Lung (tissue), 12 donors: ENCODE measurements around the gene EFCC1. TPM values are rescaled to one million over a fixed set of nuclear protein-coding genes. Genes with fewer than 3 reads are reported as not detected.
A peak's percentile ranks its signal among the peaks of the same experiment; 100 is the strongest.

Experiments used
- ATAC-seq: fragments of 200-7000 bp; cut with Tn5 transposase; one replicate; pipeline ENCODE4 v1.9.1; 2020; ENCODE audit warnings: moderate number of reproducible peaks; ENCODE audit not compliant: insufficient read depth, low FRiP score
- DNase-seq, 3 donors: peaks; one replicate each; pipeline ENCODE4 v3.0.0-alpha.2; 2013 to 2017
- H3K27ac ChIP-seq, 2 donors: one replicate each; pipeline ENCODE4 v1.5.1; 2013; ENCODE audit warnings: mild to moderate bottlenecking in 2 of 2, moderate library complexity in 2 of 2, control low read depth in 1 of 2, inconsistent platforms in 1 of 2, low read depth in 1 of 2, low read length in 1 of 2
- H3K27me3 ChIP-seq, 3 donors: one replicate each; pipeline ENCODE4 v1.5.1; 2013; ENCODE audit warnings: low read length in 2 of 3; ENCODE audit not compliant: control insufficient read depth in 3 of 3, insufficient read depth in 3 of 3
- H3K36me3 ChIP-seq, 4 donors: one replicate each; pipeline ENCODE4 v1.5.1; 2013; ENCODE audit warnings: low read length in 4 of 4, mild to moderate bottlenecking in 1 of 4, moderate library complexity in 1 of 4; ENCODE audit not compliant: control insufficient read depth in 4 of 4, insufficient read depth in 4 of 4
- H3K4me1 ChIP-seq, 5 donors: one replicate each; pipeline ENCODE4 v1.5.1; 2013; ENCODE audit warnings: low read length in 5 of 5, mild to moderate bottlenecking in 2 of 5, moderate library complexity in 1 of 5; ENCODE audit not compliant: control insufficient read depth in 5 of 5, insufficient read depth in 5 of 5
- H3K4me3 ChIP-seq: one replicate; pipeline ENCODE4 v1.5.1; 2013; ENCODE audit warnings: mild to moderate bottlenecking, control low read depth, moderate library complexity
- H3K9ac ChIP-seq, 2 donors: one replicate each; pipeline ENCODE4 v1.5.1; 2013; ENCODE audit warnings: low read length in 2 of 2, control low read depth in 1 of 2; ENCODE audit not compliant: insufficient read depth in 1 of 2
- H3K9me3 ChIP-seq, 4 donors: one replicate each; pipeline ENCODE4 v1.5.1; 2013; ENCODE audit warnings: low read length in 3 of 4, mild to moderate bottlenecking in 1 of 4, moderate library complexity in 1 of 4; ENCODE audit not compliant: control insufficient read depth in 4 of 4, insufficient read depth in 3 of 4
- WGBS, 2 donors: extraction: QIAGEN DNeasy Blood & Tissue Kit; methylation state at CpG; one replicate each; pipeline ENCODE4 v1.1.7; 2013; 5-methylcytosine and 5-hydroxymethylcytosine counted together
- polyA plus RNA-seq, 2 donors: library from polyadenylated mRNA; stranded (reverse); fragments of 200-250 nt; gene quantifications; one replicate each; pipeline ENCODE4 v1.2.1, GENCODE V29; 2013
- total RNA-seq, 2 donors: library from RNA; depleted of rRNA in 1 of 2; stranded (reverse); fragments of >200 nt in 1 of 2; gene quantifications; one replicate each; pipeline ENCODE4 v1.2.1, GENCODE V29; 2014 to 2021
- TF ChIP-seq, protein P1 (sequence below): IDR thresholded peaks from 2 replicates; pipeline ENCODE4 v1.5.1; 2012; ENCODE audit warnings: mild to moderate bottlenecking; ENCODE audit errors: control extremely low read depth, extremely low read depth
- donor health status: control.
- donor health status: control.
- donor health status: Bipolar disorder and iron deficiency.
- donor health status: healthy.
- donor health status: DM: yes; HTN: yes; CAD: no.

Gene EFCC1
- total and polyA plus RNA-seq, 4 donors, result 3.2 to 10.0 (median 6.3) TPM

DNA sequence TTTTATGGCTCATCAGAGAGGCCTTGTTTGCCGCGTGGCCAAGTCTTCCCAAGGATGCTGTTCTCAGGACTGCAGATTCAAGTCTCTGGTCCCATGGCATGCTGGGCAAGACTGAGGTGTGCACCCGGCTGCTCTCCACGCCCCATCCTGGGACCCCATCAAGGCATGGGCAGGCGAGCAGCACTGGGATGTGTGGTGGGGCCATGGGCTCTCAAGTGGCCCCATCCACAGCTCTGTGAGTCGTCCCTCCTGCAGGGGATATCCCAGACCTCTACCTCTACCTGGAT is 46.4 kb downstream of the EFCC1 start:
- ATAC-seq, result no peak
- Histone ChIP-seq H3K27me3 (peaks cover 0 to 4% (median 0%) of the 10 kb centered on the region in 3 donors), H3K27ac (no peak overlapping the region), H3K4me1 (peaks cover 0 to 13% (median 12%) of the 10 kb centered on the region in 5 donors), H3K9ac (no peak overlapping the region), H3K4me3 (no peak overlapping the region), H3K36me3 (no peaks in the 10 kb centered on the region), H3K9me3 (peaks cover 0 to 3% (median 0%) of the 10 kb centered on the region in 4 donors)
- DNase-seq, result peak in 1 of 3 donors; percentile 7
- TF ChIP-seq, protein P1, sequence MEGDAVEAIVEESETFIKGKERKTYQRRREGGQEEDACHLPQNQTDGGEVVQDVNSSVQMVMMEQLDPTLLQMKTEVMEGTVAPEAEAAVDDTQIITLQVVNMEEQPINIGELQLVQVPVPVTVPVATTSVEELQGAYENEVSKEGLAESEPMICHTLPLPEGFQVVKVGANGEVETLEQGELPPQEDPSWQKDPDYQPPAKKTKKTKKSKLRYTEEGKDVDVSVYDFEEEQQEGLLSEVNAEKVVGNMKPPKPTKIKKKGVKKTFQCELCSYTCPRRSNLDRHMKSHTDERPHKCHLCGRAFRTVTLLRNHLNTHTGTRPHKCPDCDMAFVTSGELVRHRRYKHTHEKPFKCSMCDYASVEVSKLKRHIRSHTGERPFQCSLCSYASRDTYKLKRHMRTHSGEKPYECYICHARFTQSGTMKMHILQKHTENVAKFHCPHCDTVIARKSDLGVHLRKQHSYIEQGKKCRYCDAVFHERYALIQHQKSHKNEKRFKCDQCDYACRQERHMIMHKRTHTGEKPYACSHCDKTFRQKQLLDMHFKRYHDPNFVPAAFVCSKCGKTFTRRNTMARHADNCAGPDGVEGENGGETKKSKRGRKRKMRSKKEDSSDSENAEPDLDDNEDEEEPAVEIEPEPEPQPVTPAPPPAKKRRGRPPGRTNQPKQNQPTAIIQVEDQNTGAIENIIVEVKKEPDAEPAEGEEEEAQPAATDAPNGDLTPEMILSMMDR, result no peak
- 97 to 99% methylated on average over 6 of the region's 6 CpGs for WGBS, 2 donors

DNA sequence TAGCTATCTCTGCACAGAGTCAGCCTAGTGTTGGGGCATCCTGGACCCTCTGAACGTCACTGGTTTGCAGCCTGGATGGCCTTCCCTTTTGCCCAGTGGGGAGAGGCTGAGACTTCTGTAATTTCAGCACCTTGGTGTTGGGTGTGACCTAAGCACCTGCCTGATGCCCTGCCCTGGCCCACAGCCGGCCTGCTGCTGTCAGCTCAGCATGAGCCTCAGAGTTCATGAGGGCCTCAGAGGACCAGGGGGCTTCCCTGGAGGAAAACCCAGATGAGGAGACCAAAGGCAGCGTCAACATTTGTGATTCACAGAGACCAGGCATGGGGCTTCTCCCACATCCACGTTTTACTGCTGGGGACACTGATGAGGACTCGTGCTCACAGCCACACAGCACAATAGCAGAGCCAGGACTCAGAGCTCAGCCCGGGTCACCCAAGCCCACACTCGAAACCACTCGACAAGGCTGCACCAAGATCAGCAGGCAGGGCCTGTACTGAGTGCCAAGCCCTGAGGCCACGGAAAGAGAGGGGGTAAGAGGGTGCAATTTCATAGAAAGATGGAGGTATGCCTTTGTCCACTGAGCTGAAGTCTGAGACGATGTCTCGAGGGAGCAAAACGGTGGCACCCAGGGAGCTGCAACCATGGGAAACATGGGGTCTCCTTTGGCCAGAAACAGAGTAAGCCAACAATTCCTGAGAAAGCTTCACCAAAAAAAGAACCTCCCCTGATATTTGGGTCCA is 49.6 kb downstream of the EFCC1 start:
- TF ChIP-seq, protein P1, result no peak
- Histone ChIP-seq H3K27me3 (no peaks in the 10 kb centered on the region), H3K27ac (no peak overlapping the region), H3K9ac (no peak overlapping the region), H3K4me3 (no peak overlapping the region), H3K4me1 (peaks cover 0 to 34% (median 15%) of the 10 kb centered on the region in 5 donors), H3K36me3 (no peaks in the 10 kb centered on the region), H3K9me3 (peaks cover 0 to 3% (median 0%) of the 10 kb centered on the region in 4 donors)
- 83 to 91% methylated on average over 12 of the region's 12 CpGs for WGBS, 2 donors
- ATAC-seq (no peak), DNase-seq (peak in 1 of 3 donors; percentile 8)

DNA sequence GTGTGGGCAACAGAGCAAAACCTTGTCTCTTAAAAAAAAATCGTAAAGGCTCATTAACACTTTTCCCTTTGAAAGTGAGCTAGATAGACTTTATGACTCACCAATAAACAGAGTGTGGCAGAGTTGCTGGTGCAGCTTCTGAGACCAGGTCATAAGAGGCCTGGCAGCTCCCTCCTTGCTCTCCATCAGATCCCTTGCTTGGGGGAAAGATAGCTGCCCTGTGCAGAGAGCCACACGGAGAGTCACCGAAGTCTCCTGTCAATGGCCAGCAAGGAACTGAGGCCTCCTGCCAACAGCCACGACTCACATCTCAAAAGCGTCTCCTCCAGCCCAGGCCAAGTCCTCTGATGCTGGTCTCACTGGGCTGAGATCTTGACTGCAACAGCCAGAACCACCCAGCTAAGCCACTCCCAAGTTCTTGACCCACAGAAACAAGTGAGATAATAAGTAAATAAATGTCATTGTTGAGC is 50.8 kb downstream of the EFCC1 start:
- Histone ChIP-seq H3K36me3 (no peaks in the 10 kb centered on the region), H3K4me1 (peaks cover 0 to 30% (median 15%) of the 10 kb centered on the region in 5 donors), H3K27me3 (no peaks in the 10 kb centered on the region), H3K27ac (peak overlapping the region in 1 of 2 donors; percentile 76), H3K9ac (peak overlapping the region in 1 of 2 donors; percentile 7), H3K4me3 (no peak overlapping the region), H3K9me3 (peaks cover 0 to 3% (median 0%) of the 10 kb centered on the region in 4 donors)
- TF ChIP-seq, protein P1, result no peak
- WGBS, 2 donors, result 49 to 76% methylated on average over 5 of the region's 5 CpGs
- DNase-seq (peak; percentile 16 to 46 (median 35)), ATAC-seq (no peak)
